Colon (tissue), 2 donors: ENCODE results near the gene GFRA1.
"Not testable (repeated sequence)": the region's sequence is repeated elsewhere in the genome, so short reads cannot be mapped to it uniquely, and the experiment has no call there.

Experiments used
- FAIRE-seq: peaks from 2 replicates; lab custom pipeline; 2012; peaks lifted over from hg19 to GRCh38; lab: Jason Lieb, UNC
- donor health status: control.
- donor health status: control.

The GFRA1 gene

GRCh38 chr10:116195583-116195982 lies 77.4 kb downstream of the GFRA1 start:
- FAIRE-seq, result no peak

- FAIRE-seq, result no peak
Measured at GRCh38 chr10:116195039-116195438, 78.0 kb downstream of the GFRA1 start.

GRCh38 chr10:116194061-116194460 lies 78.9 kb downstream of the GFRA1 start:
- FAIRE-seq, result no peak

- no peak for FAIRE-seq
Measured at GRCh38 chr10:116190883-116191282, 82.1 kb downstream of the GFRA1 start.

GRCh38 chr10:116186273-116186672 lies 86.7 kb downstream of the GFRA1 start:
- no peak for FAIRE-seq

GRCh38 chr10:116185199-116185867 lies 87.7 kb downstream of the GFRA1 start:
- FAIRE-seq, result no peak

- FAIRE-seq, result no peak
Measured at GRCh38 chr10:116184512-116184794, 88.6 kb downstream of the GFRA1 start.

- no peak for FAIRE-seq
Measured at GRCh38 chr10:116183733-116184511, 89.1 kb downstream of the GFRA1 start.

GRCh38 chr10:116182426-116182825 lies 90.6 kb downstream of the GFRA1 start:
- no peak for FAIRE-seq

- no peak for FAIRE-seq
Measured at GRCh38 chr10:116178086-116178605, 94.9 kb downstream of the GFRA1 start.

GRCh38 chr10:116175231-116175630 lies 97.8 kb downstream of the GFRA1 start:
- FAIRE-seq, result no peak

- FAIRE-seq, result no peak
Measured at GRCh38 chr10:116171505-116171904, 101.5 kb downstream of the GFRA1 start.

- no peak for FAIRE-seq
Measured at GRCh38 chr10:116170815-116171250, 102.2 kb downstream of the GFRA1 start.

GRCh38 chr10:116169782-116170445 lies 103.1 kb downstream of the GFRA1 start:
- no peak for FAIRE-seq

GRCh38 chr10:116168745-116169144 lies 104.3 kb downstream of the GFRA1 start:
- no peak for FAIRE-seq

GRCh38 chr10:116168329-116168728 lies 104.7 kb downstream of the GFRA1 start:
- no peak for FAIRE-seq

- FAIRE-seq, result not testable (repeated sequence)
Measured at GRCh38 chr10:116165941-116166340, 107.1 kb downstream of the GFRA1 start.

GRCh38 chr10:116164291-116164690 lies 108.7 kb downstream of the GFRA1 start:
- FAIRE-seq, result no peak

GRCh38 chr10:116163333-116164131 lies 109.5 kb downstream of the GFRA1 start:
- FAIRE-seq, result no peak

- FAIRE-seq, result no peak
Measured at GRCh38 chr10:116162851-116163250, 110.2 kb downstream of the GFRA1 start.

- no peak for FAIRE-seq
Measured at GRCh38 chr10:116160271-116160670, 112.7 kb downstream of the GFRA1 start.

- no peak for FAIRE-seq
Measured at GRCh38 chr10:116159197-116159596, 113.8 kb downstream of the GFRA1 start.
